ENCODE results near the gene DTL. TPM values are rescaled to one million over a fixed set of nuclear protein-coding genes. Genes with fewer than 3 reads are reported as not detected.

Gene DTL
- total RNA-seq, 1 experiment from 2014 or later: 26.7 TPM

GRCh38 chr1:212062832-212063438 lies 27.4 kb downstream of the DTL start:
- Histone ChIP-seq H3K4me3 (ENCODE audit: low read depth in 2 of 2, low read length in 2 of 2) (no peak overlapping the region), H3K36me3 (ENCODE audit: control insufficient read depth, insufficient read depth, low read length) (peaks cover 18% of the 10 kb centered on the region; the same call in 1 of the 2 replicates), H3K27ac (ENCODE audit: low read length) (no peak overlapping the region), H3K9me3 (ENCODE audit: control insufficient read depth, insufficient read depth, low read depth, low read length) (no peaks in the 10 kb centered on the region), H3K4me1 (ENCODE audit: control insufficient read depth, insufficient read depth, low read length) (no peaks in the 10 kb centered on the region), H3K27me3 (ENCODE audit: control insufficient read depth, insufficient read depth, low read length) (no peaks in the 10 kb centered on the region)
- ATAC-seq (peak; percentile 78; the same call in 1 of the 2 replicates), DNase-seq (ENCODE audit: low read depth, low spot score) (no peak)
- no peak for TF ChIP-seq POLR2AphosphoS5 (IDR thresholded peaks at IDR 0.05; ENCODE audit: low read depth, low read length)
- no peak for TF ChIP-seq REST (IDR thresholded peaks at IDR 0.05; ENCODE audit: insufficient read depth in 1 of 2, low read depth in 2 of 2, low read length in 1 of 2)
- no peak for TF ChIP-seq SIN3A (IDR thresholded peaks at IDR 0.05; ENCODE audit: borderline replicate concordance, insufficient read depth, low read depth, low read length)
- TF ChIP-seq CTCF (IDR thresholded peaks at IDR 0.05): peak; percentile 70; the same call in 1 of the 2 replicates
- ChIA-PET CTCF (interaction anchor here (0.6 to 1.5 kb wide), 3 partner anchors 313 to 393 kb away, joined by 3 to 6 read pairs (median 3); no protein-coding TSS in a partner anchor), POLR2A (no interaction called here)
- no TSS peak for BruUV-seq (replicated peaks)
- intact Hi-C loops (cut with micrococcal nuclease; ENCODE audit: unreplicated experiment) (loop anchor here (2.0 to 5.0 kb wide), 2 partner anchors 306 to 394 kb away; no protein-coding TSS in a partner anchor), in situ Hi-C loops (cut with HindIII; ENCODE audit: low pct_unique_long_range_greater_than_20kb, low sequenced_read_pairs) (no loop called here)

- intact Hi-C loops (cut with micrococcal nuclease; ENCODE audit: unreplicated experiment) (no loop called here), in situ Hi-C loops (cut with HindIII; ENCODE audit: low pct_unique_long_range_greater_than_20kb, low sequenced_read_pairs) (no loop called here)
- Histone ChIP-seq H3K36me3 (ENCODE audit: control insufficient read depth, insufficient read depth, low read length) (peaks cover 32% of the 10 kb centered on the region; the same call in 1 of the 2 replicates), H3K4me3 (ENCODE audit: low read depth in 2 of 2, low read length in 2 of 2) (no peak overlapping the region), H3K4me1 (ENCODE audit: control insufficient read depth, insufficient read depth, low read length) (no peaks in the 10 kb centered on the region), H3K27ac (ENCODE audit: low read length) (no peak overlapping the region), H3K9me3 (ENCODE audit: control insufficient read depth, insufficient read depth, low read depth, low read length) (no peaks in the 10 kb centered on the region), H3K27me3 (ENCODE audit: control insufficient read depth, insufficient read depth, low read length) (no peaks in the 10 kb centered on the region)
- DNase-seq (ENCODE audit: low read depth, low spot score) (no peak), ATAC-seq (no peak)
- ChIA-PET POLR2A (no interaction called here), CTCF (no interaction called here)
- no peak for TF ChIP-seq POLR2AphosphoS5 (IDR thresholded peaks at IDR 0.05; ENCODE audit: low read depth, low read length)
- TF ChIP-seq REST (IDR thresholded peaks at IDR 0.05; ENCODE audit: insufficient read depth in 1 of 2, low read depth in 2 of 2, low read length in 1 of 2): no peak
- TF ChIP-seq CTCF (IDR thresholded peaks at IDR 0.05): no peak
- no peak for TF ChIP-seq TCF7L2 (IDR thresholded peaks at IDR 0.05; ENCODE audit: low read depth, low read length)
- TF ChIP-seq SIN3A (IDR thresholded peaks at IDR 0.05; ENCODE audit: borderline replicate concordance, insufficient read depth, low read depth, low read length): no peak
- BruUV-seq (replicated peaks): no TSS peak
Measured at GRCh38 chr1:212067787-212068186, 32.2 kb downstream of the DTL start.
